PC-3 (cell line): Measurements from ENCODE around the gene NRSN2. TPM values are rescaled to one million over a fixed set of nuclear protein-coding genes. Genes with fewer than 3 reads are reported as not detected.

Source experiments
- ATAC-seq: fragments of 200-7000 bp; cut with Tn5 transposase; 2 replicates; pipeline ENCODE4 v1.9.1; 2020; ENCODE audit warnings: mild to moderate bottlenecking, moderate library complexity
- BruUV-seq: library from RNA; stranded (reverse); fragments of 400-500 nt; replicated peaks from 2 replicates; lab custom pipeline; 2021; lab: Mats Ljungman, UMichigan
- CTCF ChIA-PET: fragments of 300-600 bp; sonication (Branson Sonifier 250); formaldehyde crosslinking; loops from one replicate; lab custom pipeline; 2022; ENCODE audit warnings: antibody characterized with exemption; lab: Charles Lee
- POLR2A ChIA-PET: fragments of 300-600 bp; sonication (Branson Sonifier 250); formaldehyde crosslinking; loops from one replicate; lab custom pipeline; 2022; ENCODE audit warnings: antibody characterized with exemption; ENCODE audit not compliant: unreplicated experiment; lab: Charles Lee
- DNase-seq: peaks from one replicate; pipeline ENCODE4 v3.0.0-alpha.2; 2015
- H2AFZ ChIP-seq: fragments of 300-600 bp; sonication (generic); 2 replicates; pipeline ENCODE4 v1.6.0; 2016; ENCODE audit warnings: antibody characterized with exemption, low read length
- H3F3A ChIP-seq: fragments of 300-600 bp; sonication (generic); one replicate; pipeline ENCODE4 v1.6.0; 2017; ENCODE audit warnings: antibody characterized with exemption, low read length, control low read depth, mild to moderate bottlenecking; ENCODE audit not compliant: unreplicated experiment
- H3K27ac ChIP-seq: fragments of 300-600 bp; sonication (generic); 2 replicates; pipeline ENCODE4 v1.5.1; 2016; ENCODE audit warnings: mild to moderate bottlenecking, low read length
- H3K27me3 ChIP-seq: fragments of 300-600 bp; sonication (generic); 2 replicates; pipeline ENCODE4 v1.6.1; 2016; ENCODE audit warnings: low read length, mixed read lengths
- H3K36me3 ChIP-seq: fragments of 300-600 bp; sonication (generic); 2 replicates; pipeline ENCODE4 v1.6.1; 2016; ENCODE audit warnings: low read depth, mixed run types, low read length, mixed read lengths
- H3K4me1 ChIP-seq: fragments of 300-600 bp; sonication (generic); 2 replicates; pipeline ENCODE4 v1.5.1; 2016; ENCODE audit warnings: low read length; ENCODE audit not compliant: insufficient read depth
- H3K4me2 ChIP-seq: fragments of 300-600 bp; sonication (generic); 2 replicates; pipeline ENCODE4 v1.6.0; 2016; ENCODE audit warnings: low read length
- H3K4me3 ChIP-seq: fragments of 300-600 bp; sonication (generic); 2 replicates; pipeline ENCODE4 v1.5.1; 2016; ENCODE audit warnings: mild to moderate bottlenecking, low read length, mixed read lengths
- H3K79me2 ChIP-seq: fragments of 300-600 bp; sonication (generic); 2 replicates; pipeline ENCODE4 v1.6.1; 2017; ENCODE audit warnings: low read length, mixed read lengths
- H3K9ac ChIP-seq: fragments of 300-600 bp; sonication (generic); 2 replicates; pipeline ENCODE4 v1.6.0; 2016; ENCODE audit warnings: mild to moderate bottlenecking, low read length
- H3K9me2 ChIP-seq: fragments of 300-600 bp; sonication (generic); replicated peaks from 2 replicates; pipeline ENCODE4 v1.6.1; 2016; ENCODE audit warnings: mixed run types, low read length, mixed read lengths
- H3K9me3 ChIP-seq: fragments of 300-600 bp; sonication (generic); 2 replicates; pipeline ENCODE4 v1.6.1; 2016; ENCODE audit warnings: low read length, mixed read lengths
- H4K20me1 ChIP-seq: fragments of 300-600 bp; sonication (generic); 2 replicates; pipeline ENCODE4 v1.6.1; 2016; ENCODE audit warnings: low read length, mixed read lengths
- EZH2 ChIP-seq: fragments of 300-600 bp; sonication (generic); IDR thresholded peaks from one replicate; pipeline ENCODE4 v1.6.1; 2017; ENCODE audit warnings: antibody characterized with exemption, mild to moderate bottlenecking, low read length; ENCODE audit not compliant: unreplicated experiment
- EZH2phosphoT487 ChIP-seq: fragments of 300-600 bp; sonication (generic); IDR thresholded peaks from 2 replicates; pipeline ENCODE4 v1.6.1; 2018; ENCODE audit warnings: mild to moderate bottlenecking, antibody characterized with exemption, low read length, borderline replicate concordance
- intact Hi-C: fragments of 100-400 bp; cut with micrococcal nuclease; formaldehyde crosslinking; loops from 2 replicates; pipeline ENCODE4 v1.9.0; 2023
- total RNA-seq: library from RNA; depleted of rRNA; stranded (reverse); fragments of >200 nt; gene quantifications from 2 replicates; pipeline ENCODE4 v1.2.3, GENCODE V29; 2014
- TF ChIP-seq, protein P1 (sequence below): fragments of 300-600 bp; sonication (generic); conservative IDR thresholded peaks from 2 replicates; pipeline ENCODE4 v1.5.1; 2017; ENCODE audit warnings: antibody characterized with exemption, low read depth, mild to moderate bottlenecking, low read length

NRSN2 gene
- total RNA-seq, 1 experiment from 2014 or later = 50.7 TPM

DNA sequence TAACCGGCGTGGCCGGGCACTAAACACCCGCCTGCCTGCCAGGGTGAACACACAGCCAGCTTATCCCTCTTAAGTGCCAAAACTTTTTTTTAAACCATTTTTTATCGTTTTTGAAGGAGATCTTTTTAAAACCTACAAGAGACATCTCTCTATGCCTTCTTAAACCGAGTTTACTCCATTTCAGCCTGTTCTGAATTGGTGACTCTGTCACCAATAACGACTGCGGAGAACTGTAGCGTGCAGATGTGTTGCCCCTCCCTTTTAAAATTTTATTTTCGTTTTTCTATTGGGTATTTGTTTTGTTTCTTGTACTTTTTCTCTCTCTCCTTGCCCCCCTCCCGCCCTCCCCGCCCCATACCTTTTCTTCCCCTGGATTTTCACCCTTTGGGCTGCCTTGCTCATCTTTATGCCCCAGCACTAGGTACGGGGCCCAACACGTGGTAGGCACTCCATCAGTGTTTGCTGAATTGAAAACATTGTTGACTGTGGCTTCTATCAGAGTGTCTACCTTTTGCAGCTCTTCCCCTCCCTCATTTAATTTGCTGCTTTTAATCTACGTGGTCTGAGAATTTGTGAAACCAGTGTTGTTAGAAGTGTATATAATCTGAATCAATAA lies 48.0 kb upstream of the NRSN2 start:
- H3K36me3 ChIP-seq = no peaks in the 10 kb centered on the region
- DNase-seq (no peak), ATAC-seq (no peak)
- peak overlapping the region; percentile 96 for H3K9ac ChIP-seq
- POLR2A ChIA-PET = interaction anchor here (0.7 to 1.0 kb wide), 3 partner anchors 24 to 72 kb away, joined by 3 to 44 read pairs (median 4); partner anchors contain the start of gene SOX12
- no peaks in the 10 kb centered on the region for H3K9me2 ChIP-seq
- H2AFZ ChIP-seq = peak overlapping the region; percentile 78; the same call in 1 of the 2 replicates
- CTCF ChIA-PET = interaction anchor here (0.5 kb wide), 1 partner anchor 34 kb away, joined by 5 read pairs; no protein-coding TSS in a partner anchor
- TF ChIP-seq EZH2phosphoT487 = no peak
- peaks cover 29% of the 10 kb centered on the region for H3K4me1 ChIP-seq
- H3K27ac ChIP-seq = peak overlapping the region; percentile 75
- no peaks in the 10 kb centered on the region for H3K27me3 ChIP-seq
- no peaks in the 10 kb centered on the region for H3F3A ChIP-seq
- H4K20me1 ChIP-seq = peaks cover 32% of the 10 kb centered on the region
- intact Hi-C loops = no loop called here
- BruUV-seq = no TSS peak
- peaks cover 49% of the 10 kb centered on the region for H3K79me2 ChIP-seq
- H3K4me2 ChIP-seq = peak overlapping the region; percentile 93
- no peaks in the 10 kb centered on the region for H3K9me3 ChIP-seq
- peak overlapping the region; percentile 80 for H3K4me3 ChIP-seq

DNA sequence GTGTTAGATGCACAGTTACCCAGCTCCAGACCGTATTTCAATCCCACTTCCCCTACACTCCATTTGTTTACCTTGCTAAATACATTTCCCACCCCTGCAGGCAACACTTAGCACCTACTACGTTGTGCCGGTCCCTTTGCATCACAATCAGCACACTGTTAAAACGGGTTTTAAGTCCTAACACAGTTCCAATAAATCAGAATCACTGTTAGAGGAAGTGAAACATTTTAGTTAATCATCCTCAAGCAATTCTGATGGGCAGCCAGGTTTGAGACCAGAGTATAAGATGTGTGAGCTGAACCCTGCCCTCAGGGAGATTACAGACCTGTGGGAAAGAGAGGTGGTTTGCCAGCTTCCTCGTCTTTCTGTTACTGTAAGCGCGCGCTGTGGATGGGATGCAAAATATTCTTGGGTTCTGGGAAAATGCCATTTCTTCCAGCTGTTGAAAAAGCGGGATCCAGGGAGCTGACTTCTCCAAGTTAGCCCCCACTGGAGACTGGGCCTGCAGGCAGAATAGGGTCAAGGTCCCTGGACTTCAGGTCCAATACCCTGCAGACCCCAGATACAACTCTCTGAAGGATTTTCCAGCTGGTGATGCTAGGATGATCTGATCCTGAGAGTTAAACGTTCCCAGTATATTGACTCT lies 46.4 kb upstream of the NRSN2 start:
- peaks cover 32% of the 10 kb centered on the region for H4K20me1 ChIP-seq
- H3K27me3 ChIP-seq = no peaks in the 10 kb centered on the region
- DNase-seq (no peak), ATAC-seq (no peak)
- TF ChIP-seq, protein P1, sequence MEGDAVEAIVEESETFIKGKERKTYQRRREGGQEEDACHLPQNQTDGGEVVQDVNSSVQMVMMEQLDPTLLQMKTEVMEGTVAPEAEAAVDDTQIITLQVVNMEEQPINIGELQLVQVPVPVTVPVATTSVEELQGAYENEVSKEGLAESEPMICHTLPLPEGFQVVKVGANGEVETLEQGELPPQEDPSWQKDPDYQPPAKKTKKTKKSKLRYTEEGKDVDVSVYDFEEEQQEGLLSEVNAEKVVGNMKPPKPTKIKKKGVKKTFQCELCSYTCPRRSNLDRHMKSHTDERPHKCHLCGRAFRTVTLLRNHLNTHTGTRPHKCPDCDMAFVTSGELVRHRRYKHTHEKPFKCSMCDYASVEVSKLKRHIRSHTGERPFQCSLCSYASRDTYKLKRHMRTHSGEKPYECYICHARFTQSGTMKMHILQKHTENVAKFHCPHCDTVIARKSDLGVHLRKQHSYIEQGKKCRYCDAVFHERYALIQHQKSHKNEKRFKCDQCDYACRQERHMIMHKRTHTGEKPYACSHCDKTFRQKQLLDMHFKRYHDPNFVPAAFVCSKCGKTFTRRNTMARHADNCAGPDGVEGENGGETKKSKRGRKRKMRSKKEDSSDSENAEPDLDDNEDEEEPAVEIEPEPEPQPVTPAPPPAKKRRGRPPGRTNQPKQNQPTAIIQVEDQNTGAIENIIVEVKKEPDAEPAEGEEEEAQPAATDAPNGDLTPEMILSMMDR = no peak
- TF ChIP-seq EZH2 (no peak), EZH2phosphoT487 (no peak)
- POLR2A ChIA-PET = interaction anchor here (0.5 kb wide), 1 partner anchor 42 kb away, joined by 4 read pairs; no protein-coding TSS in a partner anchor
- CTCF ChIA-PET = interaction anchor here (0.8 kb wide), 1 partner anchor 32 kb away, joined by 4 read pairs; no protein-coding TSS in a partner anchor
- peaks cover 49% of the 10 kb centered on the region for H3K79me2 ChIP-seq
- BruUV-seq = no TSS peak
- H3K4me1 ChIP-seq = peaks cover 29% of the 10 kb centered on the region
- H3K4me2 ChIP-seq = peak overlapping the region; percentile 93
- H3K9me3 ChIP-seq = no peaks in the 10 kb centered on the region
- intact Hi-C loops = no loop called here
- H2AFZ ChIP-seq = no peak overlapping the region
- H3K27ac ChIP-seq = no peak overlapping the region
- no peaks in the 10 kb centered on the region for H3F3A ChIP-seq
- H3K36me3 ChIP-seq = no peaks in the 10 kb centered on the region
- no peak overlapping the region for H3K9ac ChIP-seq
- no peaks in the 10 kb centered on the region for H3K9me2 ChIP-seq
- H3K4me3 ChIP-seq = peak overlapping the region; percentile 80

DNA sequence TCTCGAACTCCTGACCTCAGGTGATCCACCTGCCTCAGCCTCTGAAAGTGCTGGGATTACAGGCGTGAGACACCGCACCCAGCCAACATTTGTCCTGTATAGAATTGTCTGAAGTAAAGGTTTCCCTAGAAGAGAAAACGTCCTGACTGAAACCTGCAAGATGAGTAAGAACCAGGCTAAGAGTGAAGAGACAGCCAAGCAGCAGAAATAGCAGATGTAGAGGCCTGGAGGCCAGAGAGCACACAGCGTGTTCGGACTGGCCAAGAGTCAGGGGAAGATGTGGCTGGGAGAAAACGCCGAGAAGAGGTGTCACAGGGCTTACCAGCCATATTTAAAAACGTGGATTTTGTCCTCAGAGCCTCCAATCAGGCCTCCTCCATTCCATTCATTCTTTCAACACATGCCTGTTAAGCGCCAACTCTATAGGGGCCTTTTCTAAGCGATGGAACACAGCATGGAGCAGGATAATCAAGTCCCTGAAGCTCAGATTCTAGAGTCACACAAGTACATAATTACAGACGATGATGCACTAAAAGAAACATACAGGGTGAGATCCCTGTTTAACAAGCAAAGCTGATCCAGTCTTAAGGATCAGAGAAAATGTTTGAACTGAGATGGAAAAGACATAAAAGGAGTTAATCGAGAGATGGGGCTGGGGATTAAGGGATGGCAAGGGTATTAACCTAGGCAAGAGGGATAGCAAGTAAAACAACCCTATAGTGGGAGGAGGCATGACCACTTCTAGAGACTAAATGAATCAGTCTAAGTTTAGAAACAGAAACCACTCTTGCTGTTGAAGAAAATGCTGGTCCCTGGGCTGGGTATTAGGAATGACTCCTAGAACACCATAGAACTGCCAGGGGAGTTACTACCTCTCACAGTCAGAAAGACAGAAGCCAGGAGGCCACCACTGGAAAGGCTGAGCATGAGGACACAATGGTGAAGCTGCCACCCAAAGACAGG lies 44.7 kb upstream of the NRSN2 start:
- DNase-seq (no peak), ATAC-seq (no peak)
- H3K27ac ChIP-seq = no peak overlapping the region

More for the DNA sequence above, 44.7 kb upstream of the NRSN2 start:
- no peaks in the 10 kb centered on the region for H3K27me3 ChIP-seq
- no peak overlapping the region for H3K4me3 ChIP-seq
- POLR2A ChIA-PET = no interaction called here
- H3K9me2 ChIP-seq = no peaks in the 10 kb centered on the region
- peaks cover 32% of the 10 kb centered on the region for H4K20me1 ChIP-seq
- H3K9me3 ChIP-seq = no peaks in the 10 kb centered on the region
- no peaks in the 10 kb centered on the region for H3F3A ChIP-seq
- CTCF ChIA-PET = no interaction called here
- BruUV-seq = no TSS peak
- H2AFZ ChIP-seq = no peak overlapping the region
- no peak overlapping the region for H3K9ac ChIP-seq
- no peak for TF ChIP-seq EZH2phosphoT487
- TF ChIP-seq, protein P1 = no peak
- TF ChIP-seq EZH2 = no peak
- no peaks in the 10 kb centered on the region for H3K36me3 ChIP-seq
- peaks cover 23% of the 10 kb centered on the region for H3K4me1 ChIP-seq
- peaks cover 41% of the 10 kb centered on the region for H3K79me2 ChIP-seq
- no peak overlapping the region for H3K4me2 ChIP-seq
- intact Hi-C loops = no loop called here
